ENCODE results near the gene UBQLN1. TPM values are rescaled to one million over a fixed set of nuclear protein-coding genes. Genes with fewer than 3 reads are reported as not detected.

The UBQLN1 gene
- total RNA-seq, 4 donors from 2014 or later: 100 to 123 (median 110) TPM

GRCh38 chr9:83656952-83657351 is 50.8 kb downstream of the UBQLN1 start:
- H3K4me1 ChIP-seq: no peaks in the 10 kb centered on the region
- H3K27ac ChIP-seq: no peak overlapping the region
- no peaks in the 10 kb centered on the region for H3K27me3 ChIP-seq
- peaks cover 0 to 88% (median 6%) of the 10 kb centered on the region in 3 donors for H3K36me3 ChIP-seq
- TF ChIP-seq CTCF (IDR thresholded peaks at IDR 0.05): no peak
- no peak for TF ChIP-seq EP300 (IDR thresholded peaks at IDR 0.05)
- no peak for TF ChIP-seq POLR2A (IDR thresholded peaks at IDR 0.05)
- no peaks in the 10 kb centered on the region for H3K9me3 ChIP-seq
- no peak for DNase-seq (ENCODE audit: low spot score in 2 of 2)
- WGBS, 2 donors: 78 to 89% methylated on average over 6 of the region's 6 CpGs
- H3K4me3 ChIP-seq: no peak overlapping the region

DNA sequence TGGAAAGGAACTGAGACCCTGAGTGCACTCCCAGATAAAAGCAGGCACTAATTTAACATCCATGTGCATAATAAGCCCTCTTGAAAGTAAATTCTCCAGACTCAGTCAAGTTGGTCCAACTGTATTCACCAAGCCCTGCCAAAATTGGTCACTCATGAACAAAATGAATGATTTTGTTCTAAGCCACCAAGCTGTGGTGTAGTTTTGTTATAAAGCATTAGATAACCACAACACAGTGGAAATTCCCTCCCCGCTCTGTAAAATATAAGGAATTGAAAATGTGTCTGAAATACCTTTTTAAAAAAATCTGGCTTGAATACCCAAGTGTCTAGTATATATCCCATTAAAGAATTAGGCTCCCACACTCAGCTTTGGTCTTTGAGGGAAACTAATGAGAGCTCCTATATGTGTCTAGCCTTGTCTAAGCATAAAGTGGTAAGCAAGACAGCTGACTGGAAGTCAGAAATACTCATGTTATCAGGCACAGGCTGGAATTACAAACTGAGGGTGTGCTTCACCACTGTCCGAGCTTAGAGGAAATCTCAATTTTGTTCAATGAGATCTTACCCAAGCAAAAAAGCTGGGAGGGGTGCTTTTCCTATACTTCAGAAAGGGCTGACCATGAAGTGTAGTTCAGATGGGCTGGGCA is 51.6 kb downstream of the UBQLN1 start:
- Histone ChIP-seq H3K4me1 (no peaks in the 10 kb centered on the region), H3K9me3 (no peaks in the 10 kb centered on the region), H3K4me3 (no peak overlapping the region), H3K27ac (no peak overlapping the region), H3K36me3 (peaks cover 0 to 88% (median 0%) of the 10 kb centered on the region in 3 donors), H3K27me3 (no peaks in the 10 kb centered on the region)
- 94 to 96% methylated on average over 2 of the region's 2 CpGs for WGBS, 2 donors
- TF ChIP-seq POLR2A (IDR thresholded peaks at IDR 0.05) (no peak), EP300 (IDR thresholded peaks at IDR 0.05) (no peak), CTCF (IDR thresholded peaks at IDR 0.05) (no peak)
- no peak for DNase-seq (ENCODE audit: low spot score in 2 of 2)

DNA sequence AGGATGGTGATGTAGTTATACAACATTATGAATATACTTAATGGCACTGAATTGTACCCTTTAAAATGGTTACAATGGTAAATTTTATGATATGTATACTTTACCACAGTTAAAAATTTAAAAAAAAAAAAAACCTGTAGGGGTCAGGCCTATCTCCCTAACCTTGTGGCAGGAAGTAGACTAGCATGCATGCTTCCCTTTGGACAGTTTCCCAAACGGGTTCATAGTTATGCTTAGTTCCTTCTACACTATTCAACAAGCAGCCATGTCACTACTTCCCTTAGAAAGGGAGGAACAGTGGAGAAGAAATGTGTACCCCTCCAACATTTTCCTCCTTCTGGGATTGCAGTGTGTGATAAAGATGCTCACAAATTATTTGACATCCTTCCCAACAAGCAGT is 52.3 kb downstream of the UBQLN1 start:
- H3K4me1 ChIP-seq: no peaks in the 10 kb centered on the region
- H3K9me3 ChIP-seq: no peaks in the 10 kb centered on the region
- H3K4me3 ChIP-seq: no peak overlapping the region
- no peak overlapping the region for H3K27ac ChIP-seq
- DNase-seq (ENCODE audit: low spot score in 2 of 2): no peak
- no peaks in the 10 kb centered on the region for H3K27me3 ChIP-seq
- TF ChIP-seq POLR2A (IDR thresholded peaks at IDR 0.05) (no peak), EP300 (IDR thresholded peaks at IDR 0.05) (no peak), CTCF (IDR thresholded peaks at IDR 0.05) (no peak)
- WGBS, 2 donors: 69 to 88% methylated on average over 1 of the region's 1 CpG
- H3K36me3 ChIP-seq: peaks cover 0 to 91% (median 0%) of the 10 kb centered on the region in 3 donors

DNA sequence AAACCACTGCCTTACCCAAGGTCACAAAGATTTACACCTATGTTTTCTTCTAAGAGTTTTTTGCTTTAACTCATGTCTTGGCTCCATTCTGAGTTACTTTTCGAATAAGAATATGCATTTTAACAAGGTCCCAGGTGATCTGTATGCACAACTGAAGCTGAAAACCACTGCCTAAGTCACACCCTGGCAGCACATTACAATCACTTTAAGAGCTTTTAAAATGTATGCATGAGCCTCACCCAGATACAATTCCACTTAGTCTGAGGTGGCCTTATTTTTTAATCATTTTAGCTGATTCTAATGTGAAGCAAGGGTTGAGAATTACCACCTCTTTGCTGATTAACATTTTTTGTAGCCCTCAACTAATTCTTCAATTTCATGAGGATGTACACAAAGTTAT is 55.3 kb downstream of the UBQLN1 start:
- Histone ChIP-seq H3K27me3 (no peaks in the 10 kb centered on the region), H3K27ac (no peak overlapping the region), H3K4me1 (no peaks in the 10 kb centered on the region), H3K36me3 (peaks cover 0 to 78% (median 0%) of the 10 kb centered on the region in 3 donors), H3K4me3 (no peak overlapping the region), H3K9me3 (no peaks in the 10 kb centered on the region)
- TF ChIP-seq CTCF (IDR thresholded peaks at IDR 0.05) (no peak), POLR2A (IDR thresholded peaks at IDR 0.05) (no peak), EP300 (IDR thresholded peaks at IDR 0.05) (no peak)
- WGBS, 2 donors: 97 to 100% methylated on average over 1 of the region's 1 CpG
- DNase-seq (ENCODE audit: low spot score in 2 of 2): no peak

- no peak overlapping the region for H3K4me3 ChIP-seq
- H3K36me3 ChIP-seq: peaks cover 0 to 78% (median 0%) of the 10 kb centered on the region in 3 donors
- no peak for DNase-seq (ENCODE audit: low spot score in 2 of 2)
- no peaks in the 10 kb centered on the region for H3K27me3 ChIP-seq
- no peak overlapping the region for H3K27ac ChIP-seq
- TF ChIP-seq EP300 (IDR thresholded peaks at IDR 0.05) (no peak), POLR2A (IDR thresholded peaks at IDR 0.05) (no peak), CTCF (IDR thresholded peaks at IDR 0.05) (no peak)
- H3K9me3 ChIP-seq: no peaks in the 10 kb centered on the region
- no peaks in the 10 kb centered on the region for H3K4me1 ChIP-seq
- 90 to 94% methylated on average over 2 of the region's 2 CpGs for WGBS, 2 donors
Measured at GRCh38 chr9:83651558-83651957, 56.2 kb downstream of the UBQLN1 start.

Measured in tibial nerve (tissue), 4 donors.